ENCODE measurements around the gene PITX3.

GRCh38 chr10:102184606-102185005 is 56.7 kb downstream of the PITX3 start:
- TF ChIP-seq CTCF (IDR thresholded peaks at IDR 0.05) (no peak), POLR2A (IDR thresholded peaks at IDR 0.05) (no peak), EP300 (IDR thresholded peaks at IDR 0.05) (no peak)

Data from upper lobe of left lung (tissue), 4 donors.